ENCODE measurements around the gene APOA1. TPM values are rescaled to one million over a fixed set of nuclear protein-coding genes. Genes with fewer than 3 reads are reported as not detected.
"Not testable (repeated sequence)": the region's sequence is repeated elsewhere in the genome, so short reads cannot be mapped to it uniquely, and the experiment has no call there.

The APOA1 gene
- total and polyA plus RNA-seq, 2 donors (not counting 1 experiment from before 2014, with no cell fraction given), result 0.46 TPM; not detected in 1

DNA sequence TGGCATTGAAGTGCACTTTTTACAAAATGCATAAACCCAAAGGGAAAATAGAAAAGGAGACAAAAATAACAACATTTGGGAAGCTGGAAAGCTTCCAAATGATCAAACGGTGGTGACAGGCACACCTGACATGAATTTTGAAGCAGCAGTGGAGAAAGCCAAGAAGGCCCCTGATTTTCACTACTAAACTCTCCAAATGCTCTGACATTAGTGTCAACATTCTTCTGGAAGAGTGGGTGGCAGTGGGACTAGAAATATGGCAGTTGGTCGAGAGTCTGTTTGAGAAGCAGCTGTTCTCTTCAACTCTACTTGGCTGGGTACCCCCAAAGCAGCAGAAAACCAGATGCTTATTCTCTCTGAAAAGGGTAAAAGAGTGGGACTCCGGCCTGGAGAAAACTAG lies 33.4 kb downstream of the APOA1 start:
- Histone ChIP-seq H3K4me3 (ENCODE audit: control extremely low read depth in 1 of 5, extremely low read depth in 1 of 5, insufficient read depth in 1 of 5, low read depth in 2 of 5, low read length in 4 of 5) (no peak overlapping the region), H3K4me2 (replicated peaks; ENCODE audit: low read depth, low read length, poor library complexity, severe bottlenecking) (no peak overlapping the region), H4K20me1 (ENCODE audit: control insufficient read depth, insufficient read depth, low read length, poor library complexity, severe bottlenecking) (no peaks in the 10 kb centered on the region), H3K27ac (ENCODE audit: low read length in 2 of 2) (no peak overlapping the region), H2AFZ (ENCODE audit: insufficient read depth, low read depth, low read length, poor library complexity, severe bottlenecking) (no peak overlapping the region), H3K9me3 (ENCODE audit: control extremely low read depth in 1 of 3, control insufficient read depth in 2 of 3, insufficient read depth in 1 of 3, low read length in 2 of 3) (no peaks in the 10 kb centered on the region), H3K27me3 (replicated peaks in 1 of 4; ENCODE audit: control extremely low read depth in 1 of 4, control insufficient read depth in 3 of 4, insufficient read depth in 4 of 4, low read length in 3 of 4) (peaks cover 0 to 8% (median 0%) of the 10 kb centered on the region in 4 experiments), H3K9ac (ENCODE audit: low read length) (no peak overlapping the region), H3K79me2 (ENCODE audit: control insufficient read depth, insufficient read depth, low read length) (no peaks in the 10 kb centered on the region), H3K36me3 (replicated peaks in 1 of 2; ENCODE audit: control extremely low read depth in 1 of 2, control insufficient read depth in 1 of 2, extremely low read depth in 1 of 2, insufficient read depth in 2 of 2, low read length in 1 of 2) (no peaks in the 10 kb centered on the region), H3K4me1 (ENCODE audit: control insufficient read depth in 2 of 2, insufficient read depth in 2 of 2, low read length in 2 of 2) (no peaks in the 10 kb centered on the region)
- WGBS (ENCODE audit: insufficient coverage), result 81% methylated on average over 2 of the region's 3 CpGs
- Mint-ChIP-seq H3K27ac (no peak overlapping the region), H3K4me1 (no peaks in the 10 kb centered on the region), H3K27me3 (peaks cover 42% of the 10 kb centered on the region), H3K9me3 (ENCODE audit: insufficient read depth) (no peaks in the 10 kb centered on the region), H3K4me3 (no peak overlapping the region)
- TF ChIP-seq, protein P1, sequence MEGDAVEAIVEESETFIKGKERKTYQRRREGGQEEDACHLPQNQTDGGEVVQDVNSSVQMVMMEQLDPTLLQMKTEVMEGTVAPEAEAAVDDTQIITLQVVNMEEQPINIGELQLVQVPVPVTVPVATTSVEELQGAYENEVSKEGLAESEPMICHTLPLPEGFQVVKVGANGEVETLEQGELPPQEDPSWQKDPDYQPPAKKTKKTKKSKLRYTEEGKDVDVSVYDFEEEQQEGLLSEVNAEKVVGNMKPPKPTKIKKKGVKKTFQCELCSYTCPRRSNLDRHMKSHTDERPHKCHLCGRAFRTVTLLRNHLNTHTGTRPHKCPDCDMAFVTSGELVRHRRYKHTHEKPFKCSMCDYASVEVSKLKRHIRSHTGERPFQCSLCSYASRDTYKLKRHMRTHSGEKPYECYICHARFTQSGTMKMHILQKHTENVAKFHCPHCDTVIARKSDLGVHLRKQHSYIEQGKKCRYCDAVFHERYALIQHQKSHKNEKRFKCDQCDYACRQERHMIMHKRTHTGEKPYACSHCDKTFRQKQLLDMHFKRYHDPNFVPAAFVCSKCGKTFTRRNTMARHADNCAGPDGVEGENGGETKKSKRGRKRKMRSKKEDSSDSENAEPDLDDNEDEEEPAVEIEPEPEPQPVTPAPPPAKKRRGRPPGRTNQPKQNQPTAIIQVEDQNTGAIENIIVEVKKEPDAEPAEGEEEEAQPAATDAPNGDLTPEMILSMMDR (IDR thresholded peaks at IDR 0.05), result no peak
- TF ChIP-seq EZH2 (IDR thresholded peaks at IDR 0.05; ENCODE audit: borderline replicate concordance, insufficient read depth, low read depth, low read length, poor library complexity, severe bottlenecking), result no peak
- CTCF ChIA-PET, result no interaction called here
- POLR2A ChIA-PET, result no interaction called here
- ATAC-seq (ENCODE audit: low read depth) (no peak), DNase-seq (no peak)
- intact Hi-C loops (cut with micrococcal nuclease), result no loop called here

DNA sequence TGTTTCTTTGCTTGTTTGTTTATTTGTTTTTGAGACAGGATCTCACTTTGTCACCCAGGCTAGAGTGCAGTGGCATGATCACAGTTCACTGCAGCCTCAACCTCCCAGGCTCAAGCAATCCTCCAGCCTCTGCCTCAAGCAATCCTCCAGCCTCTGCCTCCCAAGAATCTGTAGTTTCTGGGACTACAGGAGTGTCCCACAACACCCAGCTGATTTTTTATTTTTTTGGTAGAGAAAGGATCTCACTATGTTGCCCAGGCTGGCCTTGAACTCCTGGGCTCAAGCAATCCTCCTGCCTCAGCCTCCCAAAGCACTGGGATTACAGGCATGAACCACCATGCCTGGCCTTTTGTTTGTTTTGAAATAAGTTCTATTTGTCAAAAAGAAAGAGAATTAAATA lies 35.8 kb downstream of the APOA1 start:
- H3K79me2 ChIP-seq (ENCODE audit: control insufficient read depth, insufficient read depth, low read length); H3K27ac Mint-ChIP-seq; DNase-seq; H2AFZ ChIP-seq (ENCODE audit: insufficient read depth, low read depth, low read length, poor library complexity, severe bottlenecking); ATAC-seq (ENCODE audit: low read depth); H3K36me3 ChIP-seq (replicated peaks in 1 of 2; ENCODE audit: control extremely low read depth in 1 of 2, control insufficient read depth in 1 of 2, extremely low read depth in 1 of 2, insufficient read depth in 2 of 2, low read length in 1 of 2); intact Hi-C loops (cut with micrococcal nuclease); H4K20me1 ChIP-seq (ENCODE audit: control insufficient read depth, insufficient read depth, low read length, poor library complexity, severe bottlenecking); POLR2A ChIA-PET; H3K4me3 ChIP-seq (ENCODE audit: control extremely low read depth in 1 of 5, extremely low read depth in 1 of 5, insufficient read depth in 1 of 5, low read depth in 2 of 5, low read length in 4 of 5); H3K9me3 ChIP-seq (ENCODE audit: control extremely low read depth in 1 of 3, control insufficient read depth in 2 of 3, insufficient read depth in 1 of 3, low read length in 2 of 3); H3K9me3 Mint-ChIP-seq (ENCODE audit: insufficient read depth); H3K27me3 ChIP-seq (replicated peaks in 1 of 4; ENCODE audit: control extremely low read depth in 1 of 4, control insufficient read depth in 3 of 4, insufficient read depth in 4 of 4, low read length in 3 of 4); H3K4me2 ChIP-seq (replicated peaks; ENCODE audit: low read depth, low read length, poor library complexity, severe bottlenecking); CTCF ChIA-PET; H3K27ac ChIP-seq (ENCODE audit: low read length in 2 of 2); H3K9ac ChIP-seq (ENCODE audit: low read length); H3K4me3 Mint-ChIP-seq; H3K4me1 Mint-ChIP-seq; H3K4me1 ChIP-seq (ENCODE audit: control insufficient read depth in 2 of 2, insufficient read depth in 2 of 2, low read length in 2 of 2): not testable (repeated sequence)
- H3K27me3 Mint-ChIP-seq, result peaks cover 38% of the 10 kb centered on the region
